ENCODE data around the gene SPSB3. TPM values are rescaled to one million over a fixed set of nuclear protein-coding genes. Genes with fewer than 3 reads are reported as not detected.

SPSB3 gene
- total and polyA plus RNA-seq, 9 of the 15 experiments (the other 6 are each of a cell fraction or from before 2014, with no cell fraction given) = 0.39 to 37.4 (median 7.1) TPM

DNA sequence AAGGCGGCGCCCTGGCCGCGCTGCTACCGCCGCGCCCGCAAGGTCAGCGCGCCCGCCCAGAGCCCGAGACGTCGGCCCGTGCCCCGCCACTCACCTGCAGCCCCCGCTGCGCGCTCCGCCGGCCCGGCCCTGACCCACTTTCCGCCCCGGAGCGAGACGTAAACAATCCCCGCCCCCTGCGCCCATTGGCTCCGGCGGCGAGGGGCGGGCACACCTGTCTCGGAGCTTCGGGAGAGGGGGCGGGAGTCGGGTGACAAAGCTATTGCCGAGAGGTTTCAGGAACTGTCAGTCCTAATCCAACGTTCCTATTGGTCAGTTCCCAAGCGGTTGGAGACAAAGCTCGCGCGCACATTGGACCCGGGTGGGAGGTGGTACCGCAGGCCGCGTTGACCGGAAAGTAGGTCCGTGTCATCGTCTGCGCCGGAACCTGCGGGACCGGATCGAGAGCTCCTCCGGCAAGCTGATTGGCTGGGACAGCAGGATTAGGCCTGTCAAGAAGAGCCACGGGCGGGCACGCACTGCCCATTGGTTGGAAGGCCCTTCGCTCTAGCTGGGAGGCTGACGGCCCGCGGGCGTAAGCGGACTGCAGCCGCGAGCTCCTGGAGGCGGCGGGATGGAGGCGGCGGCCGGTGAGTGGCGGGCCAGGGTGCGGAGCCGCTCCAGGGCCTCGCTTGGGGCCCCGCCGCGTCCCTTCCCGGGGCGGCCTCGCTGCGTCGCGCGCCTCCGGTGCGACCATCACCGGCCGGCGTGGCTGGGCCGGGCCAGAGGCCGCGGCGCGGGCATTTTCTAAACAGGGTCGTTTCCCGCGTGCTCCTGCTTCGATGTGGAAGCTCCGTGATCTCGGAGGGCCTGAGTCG is at the start of gene SPSB3, which contains the start of gene NUBP2 (continued):
- TF ChIP-seq, protein P1, sequence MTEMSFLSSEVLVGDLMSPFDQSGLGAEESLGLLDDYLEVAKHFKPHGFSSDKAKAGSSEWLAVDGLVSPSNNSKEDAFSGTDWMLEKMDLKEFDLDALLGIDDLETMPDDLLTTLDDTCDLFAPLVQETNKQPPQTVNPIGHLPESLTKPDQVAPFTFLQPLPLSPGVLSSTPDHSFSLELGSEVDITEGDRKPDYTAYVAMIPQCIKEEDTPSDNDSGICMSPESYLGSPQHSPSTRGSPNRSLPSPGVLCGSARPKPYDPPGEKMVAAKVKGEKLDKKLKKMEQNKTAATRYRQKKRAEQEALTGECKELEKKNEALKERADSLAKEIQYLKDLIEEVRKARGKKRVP (CRISPR knock-in tag; IDR thresholded peaks at IDR 0.05) = no peak
- no peak for TF ChIP-seq ETV5 (CRISPR knock-in tag; IDR thresholded peaks at IDR 0.05; ENCODE audit: low read depth)
- TF ChIP-seq POLR2H (tag; IDR thresholded peaks at IDR 0.05; ENCODE audit: low read depth) = no peak
- TF ChIP-seq, protein P2, sequence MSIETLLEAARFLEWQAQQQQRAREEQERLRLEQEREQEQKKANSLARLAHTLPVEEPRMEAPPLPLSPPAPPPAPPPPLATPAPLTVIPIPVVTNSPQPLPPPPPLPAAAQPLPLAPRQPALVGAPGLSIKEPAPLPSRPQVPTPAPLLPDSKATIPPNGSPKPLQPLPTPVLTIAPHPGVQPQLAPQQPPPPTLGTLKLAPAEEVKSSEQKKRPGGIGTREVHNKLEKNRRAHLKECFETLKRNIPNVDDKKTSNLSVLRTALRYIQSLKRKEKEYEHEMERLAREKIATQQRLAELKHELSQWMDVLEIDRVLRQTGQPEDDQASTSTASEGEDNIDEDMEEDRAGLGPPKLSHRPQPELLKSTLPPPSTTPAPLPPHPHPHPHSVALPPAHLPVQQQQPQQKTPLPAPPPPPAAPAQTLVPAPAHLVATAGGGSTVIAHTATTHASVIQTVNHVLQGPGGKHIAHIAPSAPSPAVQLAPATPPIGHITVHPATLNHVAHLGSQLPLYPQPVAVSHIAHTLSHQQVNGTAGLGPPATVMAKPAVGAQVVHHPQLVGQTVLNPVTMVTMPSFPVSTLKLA (conservative IDR thresholded peaks at IDR 0.05) = peak; percentile 95 to 97
- no peak for TF ChIP-seq U2AF1 (optimal IDR thresholded peaks at IDR 0.05; ENCODE audit: low read depth, low read length)
- TF ChIP-seq HOXB6 (CRISPR knock-in tag; IDR thresholded peaks at IDR 0.05; ENCODE audit: borderline replicate concordance) = no peak
- TF ChIP-seq YY1 (IDR thresholded peaks at IDR 0.05; ENCODE audit: borderline replicate concordance in 1 of 3, control insufficient read depth in 1 of 3, extremely low read depth in 1 of 3, insufficient read depth in 3 of 3, insufficient read length in 1 of 3, insufficient replicate concordance in 2 of 3, low read depth in 1 of 3, low read length in 2 of 3) = peak in 2 of 3 experiments; percentile 6 to 80
- TF ChIP-seq, protein P3, sequence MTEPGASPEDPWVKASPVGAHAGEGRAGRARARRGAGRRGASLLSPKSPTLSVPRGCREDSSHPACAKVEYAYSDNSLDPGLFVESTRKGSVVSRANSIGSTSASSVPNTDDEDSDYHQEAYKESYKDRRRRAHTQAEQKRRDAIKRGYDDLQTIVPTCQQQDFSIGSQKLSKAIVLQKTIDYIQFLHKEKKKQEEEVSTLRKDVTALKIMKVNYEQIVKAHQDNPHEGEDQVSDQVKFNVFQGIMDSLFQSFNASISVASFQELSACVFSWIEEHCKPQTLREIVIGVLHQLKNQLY (CRISPR knock-in tag; conservative IDR thresholded peaks at IDR 0.05) = no peak
- no peak for TF ChIP-seq ETS2 (tag; IDR thresholded peaks at IDR 0.05; ENCODE audit: borderline replicate concordance, poor library complexity, severe bottlenecking)
- TF ChIP-seq, protein P4, sequence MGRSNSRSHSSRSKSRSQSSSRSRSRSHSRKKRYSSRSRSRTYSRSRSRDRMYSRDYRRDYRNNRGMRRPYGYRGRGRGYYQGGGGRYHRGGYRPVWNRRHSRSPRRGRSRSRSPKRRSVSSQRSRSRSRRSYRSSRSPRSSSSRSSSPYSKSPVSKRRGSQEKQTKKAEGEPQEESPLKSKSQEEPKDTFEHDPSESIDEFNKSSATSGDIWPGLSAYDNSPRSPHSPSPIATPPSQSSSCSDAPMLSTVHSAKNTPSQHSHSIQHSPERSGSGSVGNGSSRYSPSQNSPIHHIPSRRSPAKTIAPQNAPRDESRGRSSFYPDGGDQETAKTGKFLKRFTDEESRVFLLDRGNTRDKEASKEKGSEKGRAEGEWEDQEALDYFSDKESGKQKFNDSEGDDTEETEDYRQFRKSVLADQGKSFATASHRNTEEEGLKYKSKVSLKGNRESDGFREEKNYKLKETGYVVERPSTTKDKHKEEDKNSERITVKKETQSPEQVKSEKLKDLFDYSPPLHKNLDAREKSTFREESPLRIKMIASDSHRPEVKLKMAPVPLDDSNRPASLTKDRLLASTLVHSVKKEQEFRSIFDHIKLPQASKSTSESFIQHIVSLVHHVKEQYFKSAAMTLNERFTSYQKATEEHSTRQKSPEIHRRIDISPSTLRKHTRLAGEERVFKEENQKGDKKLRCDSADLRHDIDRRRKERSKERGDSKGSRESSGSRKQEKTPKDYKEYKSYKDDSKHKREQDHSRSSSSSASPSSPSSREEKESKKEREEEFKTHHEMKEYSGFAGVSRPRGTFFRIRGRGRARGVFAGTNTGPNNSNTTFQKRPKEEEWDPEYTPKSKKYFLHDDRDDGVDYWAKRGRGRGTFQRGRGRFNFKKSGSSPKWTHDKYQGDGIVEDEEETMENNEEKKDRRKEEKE (IDR thresholded peaks at IDR 0.05; ENCODE audit: borderline replicate concordance in 1 of 2, control insufficient read depth in 1 of 2, low read depth in 2 of 2, low read length in 1 of 2) = no peak
- TF ChIP-seq, protein P5, sequence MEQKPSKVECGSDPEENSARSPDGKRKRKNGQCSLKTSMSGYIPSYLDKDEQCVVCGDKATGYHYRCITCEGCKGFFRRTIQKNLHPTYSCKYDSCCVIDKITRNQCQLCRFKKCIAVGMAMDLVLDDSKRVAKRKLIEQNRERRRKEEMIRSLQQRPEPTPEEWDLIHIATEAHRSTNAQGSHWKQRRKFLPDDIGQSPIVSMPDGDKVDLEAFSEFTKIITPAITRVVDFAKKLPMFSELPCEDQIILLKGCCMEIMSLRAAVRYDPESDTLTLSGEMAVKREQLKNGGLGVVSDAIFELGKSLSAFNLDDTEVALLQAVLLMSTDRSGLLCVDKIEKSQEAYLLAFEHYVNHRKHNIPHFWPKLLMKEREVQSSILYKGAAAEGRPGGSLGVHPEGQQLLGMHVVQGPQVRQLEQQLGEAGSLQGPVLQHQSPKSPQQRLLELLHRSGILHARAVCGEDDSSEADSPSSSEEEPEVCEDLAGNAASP (IDR thresholded peaks at IDR 0.05) = no peak
- no peak for TF ChIP-seq ZFP1 (CRISPR knock-in tag; IDR thresholded peaks at IDR 0.05)
- no peak for TF ChIP-seq CBX1 (IDR thresholded peaks at IDR 0.05; ENCODE audit: low read depth)
- TF ChIP-seq ZNF133 (CRISPR knock-in tag; IDR thresholded peaks at IDR 0.05) = no peak
- TF ChIP-seq KDM4B (IDR thresholded peaks at IDR 0.05; ENCODE audit: borderline replicate concordance in 2 of 2, low read depth in 1 of 2) = no peak; a peak in 1 of 4 replicates
- no peak for TF ChIP-seq RUNX1 (IDR thresholded peaks at IDR 0.05; ENCODE audit: low read depth)
- no peak for TF ChIP-seq TRIM24 (IDR thresholded peaks at IDR 0.05)

All from K562 (cell line).